Thymus (tissue), 14 donors: Measurements from ENCODE around the gene TOMM5. TPM values are rescaled to one million over a fixed set of nuclear protein-coding genes. Genes with fewer than 3 reads are reported as not detected.

Source experiments
- DNase-seq, 9 donors: peaks; one replicate each; pipeline ENCODE4 v3.0.0-alpha.2; 2013; ENCODE audit warnings: low spot score in 9 of 9, low read depth in 6 of 9, missing footprints in 1 of 9
- H3K27ac ChIP-seq, 2 donors: one replicate each; pipeline ENCODE4 v1.5.1; 2013; ENCODE audit warnings: control low read depth in 1 of 2, low read depth in 1 of 2, low read length in 1 of 2, mild to moderate bottlenecking in 1 of 2, moderate library complexity in 1 of 2
- H3K27me3 ChIP-seq, 2 donors: one replicate each; pipeline ENCODE4 v1.5.1; 2013; ENCODE audit warnings: low read length in 1 of 2; ENCODE audit not compliant: control insufficient read depth in 2 of 2, insufficient read depth in 1 of 2
- H3K36me3 ChIP-seq, 2 donors: one replicate each; pipeline ENCODE4 v1.5.1; 2013; ENCODE audit warnings: low read length in 1 of 2, mild to moderate bottlenecking in 1 of 2, moderate library complexity in 1 of 2; ENCODE audit not compliant: control insufficient read depth in 2 of 2, insufficient read depth in 2 of 2
- H3K4me1 ChIP-seq, 2 donors: one replicate each; pipeline ENCODE4 v1.5.1; 2013; ENCODE audit warnings: low read length in 2 of 2; ENCODE audit not compliant: control insufficient read depth in 2 of 2, insufficient read depth in 2 of 2
- H3K4me3 ChIP-seq, 2 donors: one replicate each; pipeline ENCODE4 v1.5.1; 2013; ENCODE audit warnings: low read length in 2 of 2, control low read depth in 1 of 2, mild to moderate bottlenecking in 1 of 2
- H3K9me3 ChIP-seq, 2 donors: one replicate each; pipeline ENCODE4 v1.5.1; 2013; ENCODE audit warnings: low read length in 1 of 2, mild to moderate bottlenecking in 1 of 2; ENCODE audit not compliant: control insufficient read depth in 2 of 2, insufficient read depth in 1 of 2
- WGBS: extraction: QIAGEN DNeasy Blood & Tissue Kit; methylation state at CpG from one replicate; pipeline ENCODE4 v1.1.7; 2013; 5-methylcytosine and 5-hydroxymethylcytosine counted together
- long read RNA-seq, 10 donors: transcript quantifications; one replicate each; lab custom pipeline, GENCODE V29; 2026
- polyA plus RNA-seq: library from polyadenylated mRNA; stranded (reverse); fragments of 200-250 nt; gene quantifications from one replicate; pipeline ENCODE4 v1.2.3, GENCODE V29; 2013
- total RNA-seq: library from RNA; stranded (reverse); fragments of 120-200 nt; gene quantifications from one replicate; pipeline ENCODE4 v1.2.4, GENCODE V29; 2013
- donor health status: healthy.

Gene TOMM5
- 170 TPM for total RNA-seq
- 132 TPM for polyA plus RNA-seq
- long read RNA-seq, donor 1, transcript TOMM5-201 (2 exons, 751 nt) = major isoform, 17 of 17 reads
- long read RNA-seq, donor 1, partial matches to known transcripts = 0 of 17 reads
- long read RNA-seq, donor 1, other reads (novel, unspliced or antisense) = 0 of 17 reads
- long read RNA-seq, donor 2 = 0 reads
- long read RNA-seq, donor 3, transcript TOMM5-202 (2 exons, 808 nt) = minor isoform, 7 of 299 reads
- long read RNA-seq, donor 3, transcript TOMM5-201 (2 exons, 751 nt) = major isoform, 259 of 299 reads
- long read RNA-seq, donor 3, partial matches to known transcripts = 30 of 299 reads
- long read RNA-seq, donor 3, other reads (novel, unspliced or antisense) = 0 of 299 reads
- long read RNA-seq, donor 4, transcript TOMM5-201 (2 exons, 751 nt) = major isoform, 72 of 73 reads
- long read RNA-seq, donor 4, partial matches to known transcripts = 0 of 73 reads
- long read RNA-seq, donor 4, other reads (novel, unspliced or antisense) = 0 of 73 reads
- long read RNA-seq, donor 5, transcript TOMM5-201 (2 exons, 751 nt) = major isoform, 274 of 277 reads
- long read RNA-seq, donor 5, partial matches to known transcripts = 0 of 277 reads
- long read RNA-seq, donor 5, other reads (novel, unspliced or antisense) = 0 of 277 reads
- long read RNA-seq, donor 6, transcript TOMM5-201 (2 exons, 751 nt) = major isoform, 110 of 116 reads
- long read RNA-seq, donor 6, partial matches to known transcripts = 5 of 116 reads
- long read RNA-seq, donor 6, other reads (novel, unspliced or antisense) = 0 of 116 reads
- long read RNA-seq, donor 7, transcript TOMM5-201 (2 exons, 751 nt) = major isoform, 115 of 118 reads
- long read RNA-seq, donor 7, partial matches to known transcripts = 0 of 118 reads
- long read RNA-seq, donor 7, other reads (novel, unspliced or antisense) = 0 of 118 reads
- long read RNA-seq, donor 8, transcript TOMM5-201 (2 exons, 751 nt) = major isoform, 46 of 49 reads
- long read RNA-seq, donor 8, partial matches to known transcripts = 0 of 49 reads
- long read RNA-seq, donor 8, other reads (novel, unspliced or antisense) = 0 of 49 reads
- long read RNA-seq, donor 9, transcript TOMM5-201 (2 exons, 751 nt) = major isoform, 83 of 87 reads
- long read RNA-seq, donor 9, partial matches to known transcripts = 0 of 87 reads
- long read RNA-seq, donor 9, other reads (novel, unspliced or antisense) = 0 of 87 reads
- long read RNA-seq, donor 10, transcript TOMM5-201 (2 exons, 751 nt) = major isoform, 93 of 95 reads
- long read RNA-seq, donor 10, partial matches to known transcripts = 0 of 95 reads
- long read RNA-seq, donor 10, other reads (novel, unspliced or antisense) = 0 of 95 reads

- WGBS = under 1% methylated on average over 72 of the region's 72 CpGs
- H3K36me3 ChIP-seq = peaks cover 5 to 14% of the 10 kb centered on the region in 2 donors
- H3K27me3 ChIP-seq = no peaks in the 10 kb centered on the region
- peak; percentile 81 to 94 (median 85) for DNase-seq
- H3K4me1 ChIP-seq = peaks cover 12 to 18% of the 10 kb centered on the region in 2 donors
- no peaks in the 10 kb centered on the region for H3K9me3 ChIP-seq
- peak within 1 kb of the TSS; percentile 72 to 98 for H3K4me3 ChIP-seq
- H3K27ac ChIP-seq = peak within 1 kb of the TSS; percentile 71 to 74
Measured at GRCh38 chr9:37592108-37592951, at the start of gene TOMM5. Gene TOMM5, minus strand, starts transcription at chr9:37592597. Its CDS starts 65 bp downstream, at chr9:37592532.

GRCh38 chr9:37641331-37641730 is 48.9 kb upstream of the TOMM5 start:
- Histone ChIP-seq H3K36me3 (no peaks in the 10 kb centered on the region), H3K9me3 (no peaks in the 10 kb centered on the region), H3K27ac (no peak overlapping the region), H3K27me3 (peaks cover 3 to 18% of the 10 kb centered on the region in 2 donors), H3K4me3 (no peak overlapping the region), H3K4me1 (no peaks in the 10 kb centered on the region)
- WGBS = 96% methylated on average over 3 of the region's 3 CpGs
- DNase-seq = no peak

- no peaks in the 10 kb centered on the region for H3K4me1 ChIP-seq
- no peak overlapping the region for H3K4me3 ChIP-seq
- H3K9me3 ChIP-seq = no peaks in the 10 kb centered on the region
- no peaks in the 10 kb centered on the region for H3K36me3 ChIP-seq
- peaks cover 3 to 15% of the 10 kb centered on the region in 2 donors for H3K27me3 ChIP-seq
- no peak overlapping the region for H3K27ac ChIP-seq
- no peak for DNase-seq
- 86% methylated on average over 3 of the region's 3 CpGs for WGBS
Measured at GRCh38 chr9:37640246-37640645, 47.8 kb upstream of the TOMM5 start.

GRCh38 chr9:37639841-37640240 is 47.4 kb upstream of the TOMM5 start:
- Histone ChIP-seq H3K4me3 (no peak overlapping the region), H3K9me3 (no peaks in the 10 kb centered on the region), H3K27me3 (peaks cover 3 to 14% of the 10 kb centered on the region in 2 donors), H3K4me1 (no peaks in the 10 kb centered on the region), H3K27ac (no peak overlapping the region), H3K36me3 (no peaks in the 10 kb centered on the region)
- 94% methylated on average over 3 of the region's 3 CpGs for WGBS
- no peak for DNase-seq

GRCh38 chr9:37639109-37639762 is 46.8 kb upstream of the TOMM5 start:
- 94% methylated on average over 4 of the region's 4 CpGs for WGBS
- H3K4me3 ChIP-seq = no peak overlapping the region

GRCh38 chr9:37636511-37637448 is 44.4 kb upstream of the TOMM5 start:
- no peaks in the 10 kb centered on the region for H3K9me3 ChIP-seq
- H3K27ac ChIP-seq = no peak overlapping the region
- DNase-seq = no peak
- peaks cover 3 to 4% of the 10 kb centered on the region in 2 donors for H3K27me3 ChIP-seq
- no peaks in the 10 kb centered on the region for H3K36me3 ChIP-seq
- WGBS = 96% methylated on average over 39 of the region's 39 CpGs
- H3K4me3 ChIP-seq = no peak overlapping the region
- no peaks in the 10 kb centered on the region for H3K4me1 ChIP-seq

More at GRCh38 chr9:37639109-37639762, 46.8 kb upstream of the TOMM5 start:
- no peaks in the 10 kb centered on the region for H3K36me3 ChIP-seq
- H3K27ac ChIP-seq = no peak overlapping the region
- H3K9me3 ChIP-seq = no peaks in the 10 kb centered on the region
- H3K4me1 ChIP-seq = no peaks in the 10 kb centered on the region
- peaks cover 3 to 8% of the 10 kb centered on the region in 2 donors for H3K27me3 ChIP-seq
- no peak for DNase-seq

- H3K9me3 ChIP-seq = no peaks in the 10 kb centered on the region
- H3K27me3 ChIP-seq = no peaks in the 10 kb centered on the region
- no peak overlapping the region for H3K27ac ChIP-seq
- H3K36me3 ChIP-seq = no peaks in the 10 kb centered on the region
- no peak overlapping the region for H3K4me3 ChIP-seq
- DNase-seq = no peak
- WGBS = 95% methylated on average over 16 of the region's 16 CpGs
- no peaks in the 10 kb centered on the region for H3K4me1 ChIP-seq
Measured at GRCh38 chr9:37635808-37636207, 43.4 kb upstream of the TOMM5 start.
